Right forelimb (tissue), 1 donor: ENCODE measurements around the gene EEF2K.

Source experiments
- DNase-seq: peaks from one replicate; pipeline ENCODE4 v3.0.0-alpha.2; 2018

The EEF2K gene

DNA sequence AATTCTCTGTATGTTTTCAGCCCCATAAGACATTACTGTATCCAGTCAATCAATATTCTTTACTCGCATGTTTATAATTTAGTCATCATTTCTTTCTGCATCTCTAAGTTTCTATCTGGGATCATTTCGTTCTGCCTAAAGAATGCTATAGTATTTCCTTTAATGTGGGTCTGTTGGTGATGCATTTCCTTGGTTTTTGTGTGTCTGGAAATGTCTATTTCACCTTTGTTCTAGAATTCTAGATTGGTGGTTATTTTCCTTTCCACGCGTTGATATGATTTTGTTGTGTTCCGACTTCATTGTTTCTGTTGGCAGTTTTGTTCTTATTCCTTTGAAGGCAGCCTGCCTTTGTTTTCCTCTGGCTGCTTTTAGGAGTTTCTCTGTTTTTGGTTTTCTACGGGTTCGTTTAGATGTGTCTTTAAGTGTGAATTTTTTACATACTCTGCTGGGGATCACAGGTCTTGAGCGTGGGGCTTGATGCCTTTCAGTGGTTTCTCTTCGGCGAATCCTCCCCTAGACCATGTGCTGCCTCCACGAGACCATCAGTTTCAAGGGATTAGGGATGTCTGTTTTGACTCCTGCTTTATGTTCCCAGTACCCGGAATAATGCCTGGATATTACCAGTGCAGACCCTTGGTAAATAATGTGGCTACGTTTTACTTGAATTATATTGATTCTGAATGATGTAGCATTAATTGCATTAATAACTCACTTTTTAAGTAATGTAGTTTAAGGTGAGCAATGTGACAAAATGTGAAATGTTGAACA lies 114.7 kb downstream of the EEF2K start:
- DNase-seq: no peak

DNA sequence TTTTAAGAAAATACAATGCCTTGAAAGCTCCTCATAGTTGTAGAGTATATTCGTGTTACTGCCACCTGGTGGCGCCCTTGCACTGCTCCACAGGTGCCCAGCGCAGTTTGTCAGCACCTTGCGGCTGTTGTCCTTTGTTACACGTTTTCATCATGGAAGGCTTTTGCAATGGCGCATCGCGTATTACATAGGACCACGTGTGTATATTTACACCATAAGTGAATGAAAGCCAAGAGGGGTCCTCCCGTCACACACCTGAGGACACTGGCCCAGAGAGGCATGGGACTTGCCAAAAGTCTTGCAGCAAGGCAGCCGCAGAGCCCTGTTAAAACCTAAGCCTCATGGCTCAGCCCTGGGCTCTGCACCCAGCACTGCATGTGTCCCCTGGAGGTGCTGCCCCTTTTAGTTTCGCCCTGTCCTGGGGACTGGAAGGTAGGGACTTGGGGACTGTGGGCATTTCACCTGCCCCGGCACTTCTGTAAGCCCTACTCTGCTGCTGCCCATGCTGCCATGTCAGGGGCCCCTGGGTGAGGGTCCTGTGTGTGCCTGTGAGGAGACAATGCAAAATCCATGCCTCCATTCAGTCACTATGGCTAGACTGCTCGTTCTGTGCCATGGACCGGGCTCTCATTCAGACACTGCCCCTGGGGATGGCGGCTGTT lies 115.4 kb downstream of the EEF2K start:
- DNase-seq: no peak

DNA sequence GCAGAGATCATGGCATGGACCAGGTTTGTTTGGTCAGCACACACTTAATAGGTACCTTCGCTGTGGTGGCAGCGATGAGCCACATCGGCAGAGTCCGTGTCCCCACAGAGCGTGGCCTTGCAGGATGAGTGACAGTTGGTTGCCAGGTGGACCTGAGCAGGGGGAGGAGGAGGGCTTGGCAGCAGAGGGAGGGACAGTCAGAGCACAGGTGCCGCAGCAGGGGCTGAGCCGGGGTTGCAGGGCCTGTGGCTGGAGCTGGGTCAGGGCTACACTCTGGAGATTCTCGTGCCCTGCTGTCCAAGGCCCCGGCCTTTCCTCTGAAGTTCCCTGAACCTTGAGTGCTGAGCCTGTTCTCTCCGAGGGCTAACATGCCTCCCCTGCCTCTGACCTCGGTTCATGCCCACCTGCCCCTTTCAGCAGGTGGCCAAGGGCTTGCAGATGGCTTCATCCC lies 116.0 kb downstream of the EEF2K start:
- no peak for DNase-seq

DNA sequence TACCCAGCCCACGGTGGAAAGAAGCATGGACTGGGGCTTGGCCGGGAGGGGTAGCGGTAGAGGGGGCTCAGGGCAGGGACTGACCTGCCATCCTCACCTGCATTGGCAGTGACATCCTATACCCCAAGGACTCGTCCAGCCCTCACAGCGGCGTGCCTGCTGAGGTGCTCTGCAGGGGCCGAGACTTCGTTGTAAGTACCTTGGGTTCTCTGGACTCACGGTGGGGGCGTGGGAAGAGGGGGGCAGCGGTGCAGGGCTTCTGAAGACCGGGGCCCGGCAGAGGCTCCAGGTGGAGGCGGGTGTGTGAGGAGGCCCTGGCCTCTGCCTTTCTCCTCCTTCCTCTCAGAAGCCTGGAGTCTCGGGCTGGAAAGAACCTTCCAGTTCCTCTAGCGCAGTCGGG lies 116.7 kb downstream of the EEF2K start:
- DNase-seq: no peak

DNA sequence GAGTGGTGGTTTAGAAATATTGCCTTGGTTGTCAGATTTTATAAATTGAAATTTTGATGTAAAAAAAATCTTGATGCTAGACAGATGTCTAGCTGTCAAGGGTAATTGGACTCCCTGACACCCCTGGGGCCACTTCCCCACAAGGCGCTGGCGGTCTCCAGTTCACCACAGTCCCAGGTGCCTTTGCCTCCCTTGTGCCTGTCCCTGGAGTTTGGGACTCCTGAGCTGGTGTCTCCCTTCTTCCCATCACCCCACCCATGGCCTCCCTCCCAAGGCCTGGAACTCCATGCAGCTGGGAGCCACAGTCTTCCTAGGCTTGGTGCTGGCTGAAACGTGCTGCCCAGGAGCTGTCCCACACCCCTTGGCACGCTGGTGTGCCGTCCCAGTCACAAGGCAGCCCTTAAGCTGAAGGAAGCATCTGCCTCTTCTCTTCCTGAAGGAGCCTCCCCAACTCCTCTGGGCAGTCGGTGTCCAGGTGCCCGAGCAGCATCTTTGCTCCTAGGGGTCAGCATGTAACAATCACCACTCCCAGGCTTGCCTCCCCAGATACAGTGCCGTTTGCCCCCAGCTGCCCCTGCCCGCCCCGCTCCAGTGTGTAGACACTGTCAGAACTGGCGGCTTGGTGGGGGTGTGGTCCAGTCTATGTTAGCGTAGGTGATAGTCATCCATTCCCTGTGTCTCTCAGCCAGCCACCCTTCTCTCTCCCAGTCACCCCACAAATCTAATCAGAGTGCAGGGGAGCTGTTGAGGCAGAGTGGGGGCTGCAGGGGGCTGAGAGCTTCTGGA lies 117.3 kb downstream of the EEF2K start:
- no peak for DNase-seq

DNA sequence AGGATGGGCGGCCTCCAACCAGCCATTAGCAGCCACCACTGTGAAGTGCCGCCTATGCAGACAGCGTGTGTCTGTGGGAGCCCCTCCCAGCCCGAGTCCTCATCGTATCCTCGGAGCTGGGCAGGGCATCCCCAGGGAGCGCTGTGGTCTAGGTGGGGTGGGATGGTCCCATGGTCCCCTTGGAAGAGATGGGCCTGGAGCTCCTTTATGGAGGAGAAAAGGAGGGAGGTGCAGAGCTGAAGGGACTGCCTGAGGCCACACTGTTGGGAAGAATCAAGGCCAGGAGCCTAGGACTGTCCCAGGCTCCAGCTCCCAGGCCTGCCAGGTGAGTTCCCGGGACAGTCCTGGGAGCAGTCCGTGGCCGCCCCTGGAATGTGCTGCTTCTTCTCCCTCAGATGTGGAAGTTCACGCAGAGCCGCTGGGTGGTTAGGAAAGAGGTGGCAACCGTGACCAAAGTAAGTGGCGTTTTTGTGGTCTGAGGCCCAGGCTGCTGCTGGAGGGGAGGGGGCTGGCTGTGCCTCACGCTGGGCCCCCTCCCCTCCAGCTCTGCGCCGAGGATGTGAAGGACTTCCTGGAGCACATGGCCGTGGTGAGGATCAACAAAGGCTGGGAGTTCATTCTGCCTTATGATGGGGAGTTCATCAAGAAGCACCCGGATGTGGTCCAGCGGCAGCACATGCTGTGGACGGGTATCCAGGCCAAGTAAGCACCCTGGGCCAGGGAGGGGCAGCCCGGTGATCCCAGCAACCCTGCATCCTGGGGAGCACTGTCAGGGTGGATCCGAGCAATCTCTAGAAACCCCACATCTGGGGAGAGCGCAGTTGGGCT lies 118.1 kb downstream of the EEF2K start:
- DNase-seq: no peak

DNA sequence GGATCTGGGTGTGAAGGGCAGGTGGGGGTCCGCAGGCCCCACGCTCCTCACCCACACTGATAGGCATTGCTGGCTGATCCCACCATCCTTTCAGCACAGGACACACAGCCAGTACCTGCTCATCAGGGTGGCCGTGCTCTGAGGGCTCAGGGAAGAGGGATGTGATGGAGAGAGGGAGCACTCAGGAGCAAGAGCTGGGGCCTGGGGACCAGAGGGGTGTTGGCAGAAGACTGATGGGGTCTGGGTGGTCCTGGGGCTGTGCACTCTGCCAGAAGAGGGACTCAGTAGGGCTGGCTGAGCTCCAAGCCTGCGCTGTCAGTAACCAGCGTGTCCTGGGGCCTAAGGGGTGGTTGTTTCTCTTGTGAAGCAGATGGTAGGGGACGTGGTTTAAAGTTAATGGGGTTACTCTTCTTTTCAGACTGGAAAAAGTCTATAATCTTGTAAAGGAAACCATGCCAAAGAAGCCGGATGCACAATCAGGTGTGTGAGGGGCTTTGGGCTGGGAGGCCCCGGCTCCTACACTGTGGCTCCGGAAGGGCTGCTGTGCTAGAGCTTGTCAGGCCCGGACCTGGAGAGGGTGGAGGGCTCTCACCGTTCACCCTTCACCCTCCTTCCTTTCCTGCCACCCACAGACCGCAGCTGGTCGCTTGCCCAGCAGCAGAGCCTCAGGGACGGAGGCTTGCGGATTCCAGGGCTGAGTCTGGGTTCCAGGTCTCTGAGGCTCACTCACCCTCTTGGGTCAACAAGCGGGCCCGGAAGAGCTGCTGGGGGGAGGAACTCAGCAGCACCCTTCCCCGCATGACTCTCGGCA lies 118.9 kb downstream of the EEF2K start:
- DNase-seq: no peak

DNA sequence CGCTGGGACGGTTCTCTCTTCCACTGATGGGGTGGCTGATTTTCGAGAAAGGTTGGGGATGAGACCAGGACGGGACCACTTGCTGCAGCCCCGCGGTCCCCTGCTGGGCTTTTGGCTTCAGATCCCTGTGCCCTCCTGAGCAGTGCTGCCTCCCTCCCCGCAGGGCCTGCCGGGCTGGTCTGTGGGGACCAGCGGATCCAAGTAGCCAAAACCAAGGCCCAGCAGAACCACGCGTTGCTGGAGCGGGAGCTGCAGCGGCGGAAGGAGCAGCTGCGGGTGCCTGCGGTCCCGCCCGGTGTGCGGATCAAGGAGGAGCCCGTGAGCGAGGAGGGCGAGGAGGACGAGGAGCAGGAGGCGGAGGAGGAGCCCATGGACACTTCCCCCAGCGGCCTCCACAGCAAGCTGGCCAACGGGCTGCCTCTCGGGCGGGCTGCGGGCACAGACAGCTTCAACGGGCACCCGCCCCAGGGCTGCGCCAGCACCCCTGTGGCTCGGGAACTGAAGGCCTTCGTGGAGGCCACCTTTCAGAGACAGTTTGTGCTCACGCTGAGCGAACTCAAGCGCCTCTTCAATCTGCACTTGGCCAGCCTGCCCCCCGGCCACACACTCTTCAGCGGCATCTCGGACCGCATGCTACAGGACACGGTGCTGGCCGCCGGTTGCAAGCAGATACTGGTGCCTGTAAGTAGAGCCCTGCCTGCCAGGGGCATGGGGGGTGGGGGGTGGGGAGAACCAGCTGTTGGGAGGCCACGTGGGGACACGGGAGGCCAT lies 119.7 kb downstream of the EEF2K start:
- DNase-seq: no peak

DNA sequence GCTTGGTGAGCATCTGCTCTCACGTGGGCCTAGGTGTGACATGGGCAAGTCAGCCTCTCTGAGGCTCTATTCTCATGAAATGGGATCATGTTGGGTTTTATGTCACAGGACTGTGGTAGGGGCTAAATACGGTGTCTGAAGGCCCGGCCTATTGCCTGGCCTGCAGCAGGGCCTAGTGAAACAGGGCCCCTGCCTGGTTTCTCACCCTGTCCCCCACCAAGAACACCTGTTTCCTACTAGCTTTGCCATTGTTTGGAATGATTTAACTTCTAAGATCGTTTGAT lies 120.2 kb downstream of the EEF2K start:
- DNase-seq: no peak

DNA sequence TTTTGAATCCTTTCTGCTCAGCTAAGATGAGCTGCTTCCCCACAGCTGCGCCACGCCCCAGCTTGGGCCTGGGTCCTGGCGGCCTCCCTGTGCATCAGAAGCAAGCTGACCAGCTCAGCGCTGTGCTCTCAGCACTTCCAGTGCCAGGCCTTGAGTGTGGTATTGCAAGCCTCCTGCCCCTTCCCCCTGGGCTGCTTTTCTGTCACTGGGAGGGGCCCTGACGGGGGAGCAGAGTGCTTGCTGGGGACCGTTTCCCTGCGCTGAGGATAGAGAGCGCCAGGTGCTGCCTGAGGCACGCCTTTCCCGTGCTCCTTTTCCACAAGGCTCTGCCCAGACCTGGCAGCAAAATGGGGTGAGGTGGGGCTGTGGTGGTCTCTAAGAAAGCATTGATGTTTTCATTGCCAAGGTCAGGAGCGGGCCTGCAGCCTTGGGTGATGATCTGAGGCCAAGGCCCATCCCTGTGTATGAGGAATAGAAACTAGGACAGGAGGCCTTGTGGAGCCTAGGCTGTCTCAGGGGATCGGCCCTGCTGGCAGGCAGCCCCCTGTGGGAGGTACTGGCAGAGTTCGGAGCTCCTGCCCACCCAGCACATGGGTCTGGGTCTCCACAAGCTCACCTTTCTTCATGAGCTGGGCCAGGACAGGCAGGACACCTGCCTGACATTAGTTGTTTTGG lies 120.8 kb downstream of the EEF2K start:
- DNase-seq: no peak

DNA sequence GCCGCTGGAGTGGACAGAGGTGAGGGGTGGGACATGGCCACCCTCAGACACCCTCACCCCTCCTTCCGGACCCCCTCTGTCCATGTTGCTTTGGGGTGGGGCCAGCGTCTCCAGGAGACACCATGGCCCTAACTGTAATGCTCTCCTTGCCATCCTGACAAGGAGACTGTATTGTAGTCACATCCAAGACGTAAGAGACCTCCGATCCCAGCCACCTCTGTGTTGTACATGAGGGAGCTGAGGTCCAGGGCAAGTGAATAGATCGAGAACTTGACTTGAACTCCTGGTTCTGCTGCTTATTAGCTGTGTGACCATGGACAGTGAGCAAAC lies 121.3 kb downstream of the EEF2K start:
- no peak for DNase-seq

DNA sequence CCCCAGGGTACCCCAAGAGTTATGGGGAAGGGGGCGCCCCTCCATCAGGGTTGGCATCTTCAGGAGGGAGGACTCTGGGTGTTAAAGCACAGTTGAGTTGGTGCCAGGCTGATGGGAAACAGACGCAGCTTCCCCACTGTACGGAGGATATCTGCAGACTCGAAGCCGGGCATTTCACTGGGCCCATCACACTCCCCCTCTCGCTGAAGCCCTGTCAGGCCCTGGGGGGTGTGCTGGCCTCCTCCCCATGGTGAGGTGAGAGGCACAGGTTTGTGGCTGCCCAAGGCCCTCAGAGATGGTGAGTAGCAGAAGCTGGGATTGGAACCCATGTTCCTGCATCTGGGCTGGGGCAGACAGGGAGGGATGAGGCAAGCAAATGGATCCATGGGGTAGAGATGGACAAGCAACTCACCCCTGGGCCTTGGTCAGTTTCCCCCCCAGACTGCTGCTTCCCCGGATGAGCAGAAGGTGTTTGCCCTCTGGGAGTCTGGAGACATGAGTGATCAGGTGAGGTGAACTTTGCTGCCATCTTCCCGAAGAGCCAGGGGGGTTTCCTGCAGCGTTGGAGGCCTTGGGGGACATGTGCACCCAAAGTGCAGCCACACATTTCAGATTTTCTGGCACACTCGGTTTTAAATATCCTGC lies 122.1 kb downstream of the EEF2K start:
- DNase-seq: no peak

DNA sequence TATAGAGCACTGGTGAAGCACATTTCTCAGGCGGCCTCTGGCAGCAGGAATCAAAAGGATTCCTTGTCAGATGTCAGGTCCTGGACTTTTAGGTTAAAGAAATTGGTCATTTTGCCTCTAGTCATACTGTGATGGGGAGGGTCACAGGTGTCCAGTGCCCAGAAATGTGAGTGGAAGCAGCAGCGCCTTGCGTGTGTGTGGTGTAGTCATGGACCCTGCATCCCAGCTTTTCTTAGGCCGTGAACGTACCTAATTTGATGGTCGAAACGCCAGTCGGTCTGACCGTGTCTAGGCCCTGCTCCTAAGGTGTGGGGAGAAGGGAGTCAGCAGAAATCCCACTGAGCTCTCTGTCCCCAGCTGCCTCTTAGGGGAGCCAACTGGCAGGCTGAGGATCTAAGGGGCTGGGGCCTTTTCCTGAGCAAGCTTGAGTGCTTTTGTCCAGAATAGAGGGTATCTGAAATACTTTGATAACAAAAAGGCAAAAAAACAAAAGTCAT lies 123.2 kb downstream of the EEF2K start:
- DNase-seq: no peak

DNA sequence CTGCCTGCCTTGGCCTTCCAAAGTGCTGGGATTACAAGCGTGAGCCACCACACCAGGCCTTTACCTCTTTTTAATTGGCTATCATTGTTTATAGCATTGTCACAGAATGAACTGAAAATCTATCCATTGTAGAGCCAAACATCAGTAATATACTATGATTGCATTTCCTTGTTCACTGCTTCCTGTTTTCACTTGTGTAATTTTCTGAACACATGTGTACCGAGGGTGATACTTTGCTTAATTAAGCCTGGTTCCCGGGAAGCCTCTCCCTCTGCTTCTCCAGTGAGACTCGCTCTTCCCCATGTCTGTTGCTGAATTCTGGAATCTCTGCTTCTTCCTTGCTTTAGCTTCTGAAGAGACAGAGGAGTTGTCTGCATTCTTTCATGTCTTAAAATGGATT lies 124.2 kb downstream of the EEF2K start:
- DNase-seq: no peak

DNA sequence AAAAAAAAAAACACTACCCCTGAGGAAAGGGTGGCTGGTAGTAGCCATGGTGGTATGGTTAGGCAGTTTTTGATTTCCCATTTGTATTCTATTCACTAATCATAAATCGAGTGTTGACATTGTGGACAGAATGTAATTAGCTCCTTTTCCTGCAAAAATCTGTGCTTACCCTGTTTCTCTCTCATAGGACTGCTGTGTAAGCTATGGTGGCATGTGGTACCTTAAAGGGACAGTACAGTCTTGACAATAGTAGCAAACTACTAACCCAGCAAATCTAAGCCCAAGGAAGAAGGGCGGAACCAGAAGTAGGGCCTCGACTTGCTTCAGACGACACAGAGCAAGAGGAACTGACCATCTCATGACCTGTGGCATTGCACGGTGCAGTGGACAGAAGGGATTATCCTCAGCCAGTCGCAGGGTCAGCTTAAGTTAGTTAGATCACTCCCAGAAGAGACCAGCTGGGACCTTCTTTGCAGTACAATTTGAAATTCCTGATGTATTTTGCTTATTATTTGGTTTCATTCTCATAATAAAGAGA lies 127.4 kb downstream of the EEF2K start:
- no peak for DNase-seq

DNA sequence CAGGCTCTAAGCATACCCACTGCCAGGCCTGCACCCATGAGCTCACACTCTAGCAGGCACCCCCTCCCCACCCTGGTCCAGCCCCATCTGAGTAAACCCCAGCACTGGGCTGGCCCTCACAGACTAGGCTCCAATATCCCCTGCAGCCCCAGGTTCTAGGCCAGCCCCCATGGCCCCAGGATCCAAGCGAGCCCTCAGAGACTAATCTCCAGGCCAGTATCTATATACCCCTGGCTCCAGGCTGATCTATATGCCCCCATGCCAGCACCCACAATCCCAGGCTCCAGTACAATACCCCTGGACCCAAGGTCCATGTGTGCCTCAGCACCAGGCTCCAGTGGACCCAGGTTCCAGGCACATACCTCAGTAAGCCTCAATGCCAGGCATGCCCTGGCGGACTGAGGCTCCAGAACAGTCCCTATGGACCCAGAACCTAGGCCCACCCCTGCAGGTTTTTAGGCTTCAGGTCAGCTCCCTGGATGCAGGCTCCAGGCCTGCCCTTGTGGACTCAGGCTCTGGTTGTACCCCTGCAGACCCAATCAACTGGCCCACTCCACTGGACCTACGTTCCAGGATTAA lies 129.7 kb downstream of the EEF2K start:
- no peak for DNase-seq

DNA sequence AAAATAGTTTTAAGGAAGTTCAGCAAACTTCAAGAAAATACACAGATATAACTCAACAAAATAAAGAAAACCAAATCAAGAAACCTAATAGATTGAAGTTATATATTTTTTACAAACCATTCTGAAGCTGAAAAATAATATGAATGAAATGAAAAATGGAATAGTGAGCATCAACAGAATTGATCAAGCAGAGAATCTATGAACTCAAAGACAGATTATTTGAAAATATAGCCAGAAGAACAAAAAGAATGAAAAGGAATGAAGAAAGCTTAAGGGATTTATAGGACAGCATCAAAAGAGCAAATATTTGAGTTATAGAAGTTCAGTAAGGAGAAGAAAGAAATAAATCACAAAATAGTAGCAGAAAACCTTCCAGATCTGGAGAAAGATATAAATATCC lies 130.5 kb downstream of the EEF2K start:
- DNase-seq: no peak

DNA sequence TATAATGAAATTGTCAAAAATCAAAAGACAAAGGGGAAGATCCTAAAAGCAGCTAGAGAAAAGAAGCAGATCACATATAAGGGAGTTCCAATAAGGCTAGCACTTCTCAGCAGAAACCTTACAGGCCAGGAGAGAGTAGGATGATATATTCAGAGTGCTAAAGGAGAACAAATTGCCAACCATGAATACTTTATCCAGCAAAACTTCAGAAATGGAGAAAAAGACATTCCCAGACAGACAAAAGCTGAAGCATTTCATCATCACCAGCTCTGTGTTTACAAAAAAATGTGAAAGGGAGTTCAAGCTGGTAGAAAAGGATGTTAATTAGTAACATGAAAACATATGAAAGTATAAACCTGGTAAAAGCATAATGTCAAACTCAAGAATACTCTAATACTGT lies 131.0 kb downstream of the EEF2K start:
- DNase-seq: no peak

DNA sequence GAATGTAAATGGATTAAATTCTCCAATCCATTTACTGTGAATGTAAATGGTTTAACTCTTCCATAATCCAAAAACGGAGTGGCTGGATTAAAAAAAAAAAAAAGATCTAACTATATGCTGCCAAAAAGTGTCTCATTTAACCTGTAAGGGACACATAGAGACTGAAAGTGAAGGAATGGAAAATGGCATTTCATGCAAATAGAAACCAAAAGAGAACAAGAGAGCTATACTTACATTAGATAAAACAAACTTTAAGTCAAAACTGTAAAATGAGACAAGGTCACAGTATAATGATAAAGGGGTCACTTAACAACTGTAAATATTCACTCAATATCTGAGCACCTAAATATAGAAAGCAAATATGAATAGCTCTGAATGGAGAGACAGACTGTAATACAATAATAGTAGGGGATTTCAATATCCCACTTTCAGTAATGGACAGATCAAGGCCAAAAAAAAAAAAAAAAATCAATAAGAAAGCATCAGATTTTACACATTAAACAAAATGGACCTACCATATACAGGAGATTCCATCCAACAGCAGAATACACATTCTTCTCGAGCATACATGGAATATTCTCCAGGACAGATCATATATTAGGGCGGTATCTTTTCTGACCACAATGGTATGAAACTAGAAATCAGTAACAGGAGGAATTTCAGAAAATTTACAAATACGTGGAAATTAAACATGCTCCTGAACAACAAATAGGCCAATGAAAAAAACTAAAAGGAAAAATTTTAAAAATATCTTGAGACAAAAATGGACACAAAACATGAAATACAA lies 132.0 kb downstream of the EEF2K start:
- no peak for DNase-seq
